ENCODE data around the gene EIF2AK3. TPM values are rescaled to one million over a fixed set of nuclear protein-coding genes. Genes with fewer than 3 reads are reported as not detected.

The EIF2AK3 gene
- total RNA-seq, 1 donor from 2014 or later = 24.3 TPM

DNA sequence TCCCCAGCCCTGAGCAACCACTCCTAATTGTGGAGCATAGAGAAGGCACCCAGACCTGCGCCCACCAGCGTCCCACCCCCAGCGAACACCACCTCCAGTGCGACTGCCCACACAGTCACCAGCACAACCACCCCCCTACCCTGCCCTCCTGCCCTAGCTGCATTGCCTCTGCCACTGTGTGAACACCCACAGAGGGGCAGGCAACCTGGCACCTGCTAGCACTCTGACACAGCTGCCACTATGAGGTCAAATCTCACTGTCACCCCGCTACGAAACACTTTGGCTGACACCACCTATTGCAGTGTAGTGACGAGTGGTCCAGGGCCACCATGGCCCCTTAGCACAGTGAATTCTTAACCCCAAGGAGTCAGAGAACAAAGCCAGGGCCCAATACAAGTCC lies 14.1 kb upstream of the EIF2AK3 start:
- peaks cover 44% of the 10 kb centered on the region for H3K9me3 Mint-ChIP-seq
- TF ChIP-seq, protein P1, sequence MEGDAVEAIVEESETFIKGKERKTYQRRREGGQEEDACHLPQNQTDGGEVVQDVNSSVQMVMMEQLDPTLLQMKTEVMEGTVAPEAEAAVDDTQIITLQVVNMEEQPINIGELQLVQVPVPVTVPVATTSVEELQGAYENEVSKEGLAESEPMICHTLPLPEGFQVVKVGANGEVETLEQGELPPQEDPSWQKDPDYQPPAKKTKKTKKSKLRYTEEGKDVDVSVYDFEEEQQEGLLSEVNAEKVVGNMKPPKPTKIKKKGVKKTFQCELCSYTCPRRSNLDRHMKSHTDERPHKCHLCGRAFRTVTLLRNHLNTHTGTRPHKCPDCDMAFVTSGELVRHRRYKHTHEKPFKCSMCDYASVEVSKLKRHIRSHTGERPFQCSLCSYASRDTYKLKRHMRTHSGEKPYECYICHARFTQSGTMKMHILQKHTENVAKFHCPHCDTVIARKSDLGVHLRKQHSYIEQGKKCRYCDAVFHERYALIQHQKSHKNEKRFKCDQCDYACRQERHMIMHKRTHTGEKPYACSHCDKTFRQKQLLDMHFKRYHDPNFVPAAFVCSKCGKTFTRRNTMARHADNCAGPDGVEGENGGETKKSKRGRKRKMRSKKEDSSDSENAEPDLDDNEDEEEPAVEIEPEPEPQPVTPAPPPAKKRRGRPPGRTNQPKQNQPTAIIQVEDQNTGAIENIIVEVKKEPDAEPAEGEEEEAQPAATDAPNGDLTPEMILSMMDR (IDR thresholded peaks at IDR 0.05; ENCODE audit: unreplicated experiment) = no peak

GRCh38 chr2:88639865-88640264 lies 12.6 kb upstream of the EIF2AK3 start:
- no peak overlapping the region for H3K4me3 Mint-ChIP-seq
- TF ChIP-seq, protein P1 (IDR thresholded peaks at IDR 0.05; ENCODE audit: unreplicated experiment) = no peak
- H3K4me1 Mint-ChIP-seq = peaks cover 8% of the 10 kb centered on the region
- H3K27me3 Mint-ChIP-seq (ENCODE audit: low read depth) = no peaks in the 10 kb centered on the region
- peaks cover 32% of the 10 kb centered on the region for H3K9me3 Mint-ChIP-seq
- peaks cover 6% of the 10 kb centered on the region for H3K36me3 Mint-ChIP-seq
- H3K27ac Mint-ChIP-seq = no peak overlapping the region
- no peak for DNase-seq (ENCODE audit: low spot score in 2 of 2, unreplicated experiment in 2 of 2)

More for the DNA sequence above, 14.1 kb upstream of the EIF2AK3 start:
- Mint-ChIP-seq H3K4me3 (no peak overlapping the region), H3K27me3 (ENCODE audit: low read depth) (no peaks in the 10 kb centered on the region), H3K4me1 (peaks cover 8% of the 10 kb centered on the region), H3K27ac (no peak overlapping the region), H3K36me3 (peaks cover 6% of the 10 kb centered on the region)
- no peak for DNase-seq (ENCODE audit: low spot score in 2 of 2, unreplicated experiment in 2 of 2)

GRCh38 chr2:88638743-88639142 lies 11.5 kb upstream of the EIF2AK3 start:
- Mint-ChIP-seq H3K4me1 (peaks cover 8% of the 10 kb centered on the region), H3K4me3 (no peak overlapping the region), H3K36me3 (peaks cover 6% of the 10 kb centered on the region), H3K27me3 (ENCODE audit: low read depth) (no peaks in the 10 kb centered on the region), H3K9me3 (peaks cover 24% of the 10 kb centered on the region), H3K27ac (no peak overlapping the region)
- DNase-seq (ENCODE audit: low spot score in 2 of 2, unreplicated experiment in 2 of 2) = no peak
- TF ChIP-seq, protein P1 (IDR thresholded peaks at IDR 0.05; ENCODE audit: unreplicated experiment) = no peak

GRCh38 chr2:88638123-88638650 lies 10.9 kb upstream of the EIF2AK3 start:
- TF ChIP-seq, protein P1 (IDR thresholded peaks at IDR 0.05; ENCODE audit: unreplicated experiment) = no peak
- DNase-seq (ENCODE audit: low spot score in 2 of 2, unreplicated experiment in 2 of 2) = no peak
- H3K36me3 Mint-ChIP-seq = peaks cover 6% of the 10 kb centered on the region
- H3K27ac Mint-ChIP-seq = no peak overlapping the region
- peaks cover 8% of the 10 kb centered on the region for H3K4me1 Mint-ChIP-seq
- no peak overlapping the region for H3K4me3 Mint-ChIP-seq
- peaks cover 24% of the 10 kb centered on the region for H3K9me3 Mint-ChIP-seq
- H3K27me3 Mint-ChIP-seq (ENCODE audit: low read depth) = no peaks in the 10 kb centered on the region

DNA sequence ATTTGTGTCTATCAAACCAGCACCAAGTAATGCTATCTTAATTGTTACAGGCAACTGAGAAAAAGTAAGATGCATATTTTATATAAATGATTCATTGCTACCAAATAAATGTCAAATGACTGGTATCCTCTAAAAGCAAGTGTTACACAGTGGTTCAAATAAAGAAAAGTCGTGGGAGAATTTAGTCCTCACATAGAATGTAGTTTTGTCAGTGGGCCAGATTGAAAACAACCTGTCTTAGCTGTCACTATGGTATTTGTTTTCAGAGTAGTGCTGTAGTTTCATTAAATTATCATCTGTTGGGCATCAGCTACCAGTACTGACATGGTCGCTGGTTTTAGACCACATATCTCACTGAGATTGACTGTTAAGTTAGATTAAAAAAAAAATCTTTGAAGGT lies 10.2 kb upstream of the EIF2AK3 start:
- Mint-ChIP-seq H3K4me3 (no peak overlapping the region), H3K36me3 (peaks cover 6% of the 10 kb centered on the region), H3K9me3 (peaks cover 24% of the 10 kb centered on the region), H3K27ac (peak overlapping the region; percentile 51), H3K27me3 (ENCODE audit: low read depth) (no peaks in the 10 kb centered on the region), H3K4me1 (peaks cover 8% of the 10 kb centered on the region)
- TF ChIP-seq, protein P1 (IDR thresholded peaks at IDR 0.05; ENCODE audit: unreplicated experiment) = no peak
- no peak for DNase-seq (ENCODE audit: low spot score in 2 of 2, unreplicated experiment in 2 of 2)

GRCh38 chr2:88636026-88636425 lies 8.8 kb upstream of the EIF2AK3 start:
- no peaks in the 10 kb centered on the region for H3K27me3 Mint-ChIP-seq (ENCODE audit: low read depth)
- DNase-seq (ENCODE audit: low spot score in 2 of 2, unreplicated experiment in 2 of 2) = no peak
- peaks cover 6% of the 10 kb centered on the region for H3K36me3 Mint-ChIP-seq
- H3K4me1 Mint-ChIP-seq = peaks cover 8% of the 10 kb centered on the region
- H3K27ac Mint-ChIP-seq = no peak overlapping the region
- peaks cover 24% of the 10 kb centered on the region for H3K9me3 Mint-ChIP-seq
- TF ChIP-seq, protein P1 (IDR thresholded peaks at IDR 0.05; ENCODE audit: unreplicated experiment) = no peak
- no peak overlapping the region for H3K4me3 Mint-ChIP-seq
